GM21423 (cell line): Measurements from ENCODE around the gene MSH3.
"Not testable (repeated sequence)": the region's sequence is repeated elsewhere in the genome, so short reads cannot be mapped to it uniquely, and the experiment has no call there.

ENCODE experiments used
- ATAC-seq: cut with Tn5 transposase; IDR thresholded peaks from one replicate; pipeline ENCODE4 v1.9.1; 2021; ENCODE audit warnings: mild to moderate bottlenecking, moderate library complexity; ENCODE audit not compliant: unreplicated experiment

The MSH3 gene

DNA sequence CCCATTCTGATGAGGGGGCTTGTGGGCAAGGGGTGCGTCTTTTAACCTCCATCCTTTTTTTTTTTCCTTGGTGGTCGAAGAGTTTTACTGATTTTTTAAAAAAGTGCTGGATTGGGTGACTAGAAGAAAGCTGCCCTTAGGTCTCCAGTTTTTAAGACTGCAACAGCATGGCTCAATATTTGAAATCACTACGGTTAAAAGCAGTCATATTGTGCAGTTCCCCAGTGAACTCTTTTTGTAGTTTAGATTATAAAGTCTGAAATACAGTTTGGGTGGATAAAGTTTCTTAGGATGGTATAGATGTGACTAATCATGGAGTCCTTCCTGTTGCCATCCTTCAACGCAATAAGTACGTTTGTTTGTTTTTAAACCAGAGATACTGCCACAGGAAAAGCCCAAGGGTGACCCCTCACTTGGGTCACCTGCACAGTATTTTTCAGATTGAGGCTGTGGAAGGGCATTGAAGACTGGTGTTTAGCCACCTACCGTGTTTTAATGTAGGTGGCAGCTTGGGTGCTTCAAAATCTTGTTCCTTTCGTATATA, 851 bp downstream of the MSH3 start:
- no peak for ATAC-seq

DNA sequence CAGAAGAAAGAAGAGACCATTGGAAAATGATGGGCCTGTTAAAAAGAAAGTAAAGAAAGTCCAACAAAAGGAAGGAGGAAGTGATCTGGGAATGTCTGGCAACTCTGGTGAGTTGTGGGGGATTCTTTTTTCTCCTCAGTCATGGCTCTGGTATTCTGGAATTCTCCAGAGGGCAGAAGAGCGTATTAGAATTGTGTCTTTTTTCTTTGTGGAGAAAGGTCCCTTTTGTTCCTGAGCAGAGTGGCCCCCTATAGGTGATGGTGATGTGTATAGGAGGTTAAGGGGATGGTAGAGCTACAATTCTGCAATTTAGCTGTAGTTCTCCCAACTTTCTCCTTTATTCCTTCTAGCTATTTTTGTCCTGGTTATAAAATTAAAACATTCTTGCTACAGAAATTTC, 2.0 kb downstream of the MSH3 start:
- no peak for ATAC-seq

DNA sequence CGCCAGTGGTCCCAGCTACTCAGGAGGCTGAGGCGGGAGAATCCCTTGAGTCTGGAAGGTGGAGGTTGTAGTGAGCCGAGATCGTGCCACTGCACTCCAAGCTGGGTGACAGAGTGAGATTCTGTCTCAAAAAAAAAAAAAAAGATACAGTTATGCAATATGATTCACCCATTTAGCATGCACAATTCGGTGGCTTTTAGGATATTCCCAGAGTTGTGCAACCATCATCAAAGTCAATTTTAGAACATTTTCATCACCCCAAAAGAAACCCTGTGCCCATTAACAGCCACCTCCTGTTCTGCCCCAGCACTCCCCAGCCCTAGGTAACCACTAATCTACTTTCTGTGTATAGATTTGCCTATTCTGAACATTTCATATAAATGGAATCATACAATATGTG, 4.7 kb downstream of the MSH3 start:
- no peak for ATAC-seq

DNA sequence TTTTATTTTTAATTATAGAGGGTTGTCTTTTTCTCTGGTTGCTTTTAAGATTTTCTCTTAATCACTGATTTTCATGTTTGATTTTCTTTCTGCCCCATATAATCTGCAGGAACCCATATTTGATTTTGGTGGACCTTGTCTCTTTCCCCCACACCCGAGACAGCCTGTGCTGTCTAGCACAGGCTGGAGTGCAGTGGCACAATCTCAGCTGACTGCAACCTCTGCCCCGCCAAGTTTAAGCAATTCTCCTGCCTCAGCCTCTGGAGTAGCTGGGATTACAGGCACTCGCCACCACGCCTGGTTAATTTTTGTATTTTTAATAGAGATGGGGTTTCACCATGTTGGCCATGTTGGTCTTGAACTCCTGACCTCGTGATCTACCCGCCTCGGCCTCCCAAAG, 6.2 kb downstream of the MSH3 start:
- ATAC-seq, result not testable (repeated sequence)

DNA sequence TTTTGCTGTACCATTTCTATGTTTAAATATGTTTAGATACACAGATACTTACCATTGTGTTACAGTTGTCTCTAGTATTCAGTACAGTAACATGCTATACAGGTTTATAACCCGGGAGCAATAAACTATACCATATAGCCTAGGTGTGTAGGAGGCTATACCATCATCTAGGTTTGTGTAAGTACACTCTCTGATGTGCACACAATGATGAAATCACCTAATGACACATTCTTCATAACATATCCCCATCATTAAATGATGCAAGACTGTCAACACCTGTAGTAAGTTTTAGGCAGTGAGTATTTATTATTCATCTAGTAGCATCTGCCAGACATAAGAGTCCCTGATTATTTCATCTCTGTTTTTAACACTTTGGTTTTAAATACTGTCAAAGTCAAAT, 7.7 kb downstream of the MSH3 start:
- ATAC-seq, result no peak

DNA sequence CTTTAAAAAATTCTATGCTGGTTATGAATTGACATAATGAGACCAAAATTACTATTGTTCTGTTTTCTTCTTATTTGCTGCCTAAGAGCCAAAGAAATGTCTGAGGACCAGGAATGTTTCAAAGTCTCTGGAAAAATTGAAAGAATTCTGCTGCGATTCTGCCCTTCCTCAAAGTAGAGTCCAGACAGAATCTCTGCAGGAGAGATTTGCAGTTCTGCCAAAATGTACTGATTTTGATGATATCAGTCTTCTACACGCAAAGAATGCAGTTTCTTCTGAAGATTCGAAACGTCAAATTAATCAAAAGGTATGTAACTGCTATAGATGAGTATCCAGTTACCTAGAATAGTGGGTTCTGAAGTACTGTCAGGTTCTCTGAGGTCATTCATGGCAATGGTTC, 10.6 kb downstream of the MSH3 start:
- no peak for ATAC-seq

DNA sequence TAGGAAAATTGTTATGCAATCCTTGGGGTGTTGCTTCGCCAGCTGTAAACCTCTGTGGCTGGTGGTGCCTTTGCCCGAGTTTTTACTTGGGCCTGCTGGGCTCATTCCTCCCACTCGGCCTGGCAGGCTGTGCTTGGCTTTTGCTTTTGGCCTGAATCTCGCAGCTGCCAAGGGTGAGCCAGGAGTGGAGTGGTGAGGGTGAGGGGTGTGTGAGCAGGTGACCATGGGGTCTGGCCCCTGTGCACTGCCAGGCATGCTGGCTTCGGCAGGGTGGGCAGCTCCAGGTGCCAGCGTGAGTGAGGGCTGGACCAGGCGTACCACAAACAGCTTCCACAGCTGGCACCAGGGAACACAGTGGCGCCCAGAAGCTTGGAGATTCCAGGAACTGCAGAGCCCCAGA, 12.9 kb downstream of the MSH3 start:
- ATAC-seq, result no peak

DNA sequence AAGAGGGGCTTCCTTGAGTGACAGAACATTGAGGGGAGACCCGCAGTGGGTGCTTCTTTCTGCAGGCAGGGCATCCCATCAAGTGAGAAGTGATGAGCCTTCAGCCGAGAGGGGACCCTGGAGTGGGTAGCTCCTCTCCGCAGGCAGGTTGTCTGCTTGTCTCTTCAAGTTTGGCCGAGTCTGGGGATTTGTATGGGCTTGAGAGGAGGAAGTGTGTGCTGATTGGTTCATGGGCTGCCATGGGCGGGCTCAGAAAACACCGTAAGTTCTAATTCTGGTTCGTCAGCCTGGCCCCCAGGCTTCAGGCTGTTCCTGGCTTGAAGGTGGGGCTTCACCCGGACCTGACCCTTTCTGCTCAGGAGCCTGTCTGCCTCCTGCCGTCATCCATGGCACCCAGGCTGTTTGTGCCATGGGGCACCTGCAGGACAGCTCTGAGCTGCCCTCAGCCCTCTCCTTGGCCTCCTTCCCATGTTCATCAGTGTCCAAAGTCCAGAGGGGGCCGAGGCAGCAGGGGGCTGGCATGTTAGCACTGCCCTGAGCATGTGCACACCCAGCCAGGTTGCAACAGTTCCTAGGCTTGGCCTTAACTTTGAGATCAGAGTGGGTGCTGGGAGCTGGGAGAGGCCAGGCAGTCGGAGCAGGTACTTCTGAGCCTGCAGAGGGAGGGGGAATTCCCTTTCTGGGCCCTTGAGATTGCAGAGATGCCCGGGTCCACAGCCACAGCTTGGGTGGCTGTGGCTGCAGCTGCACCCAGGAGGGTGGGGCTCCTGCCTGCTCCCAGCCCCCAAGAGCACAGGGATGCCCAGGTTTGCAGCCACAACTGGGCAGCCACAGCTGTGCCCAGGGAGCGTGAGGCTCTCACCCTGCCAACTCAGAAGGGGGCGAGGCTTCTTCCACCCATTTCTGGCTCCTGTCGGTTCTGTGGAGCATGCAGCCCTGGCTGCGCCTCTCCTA, 13.8 kb downstream of the MSH3 start:
- ATAC-seq, result no peak

DNA sequence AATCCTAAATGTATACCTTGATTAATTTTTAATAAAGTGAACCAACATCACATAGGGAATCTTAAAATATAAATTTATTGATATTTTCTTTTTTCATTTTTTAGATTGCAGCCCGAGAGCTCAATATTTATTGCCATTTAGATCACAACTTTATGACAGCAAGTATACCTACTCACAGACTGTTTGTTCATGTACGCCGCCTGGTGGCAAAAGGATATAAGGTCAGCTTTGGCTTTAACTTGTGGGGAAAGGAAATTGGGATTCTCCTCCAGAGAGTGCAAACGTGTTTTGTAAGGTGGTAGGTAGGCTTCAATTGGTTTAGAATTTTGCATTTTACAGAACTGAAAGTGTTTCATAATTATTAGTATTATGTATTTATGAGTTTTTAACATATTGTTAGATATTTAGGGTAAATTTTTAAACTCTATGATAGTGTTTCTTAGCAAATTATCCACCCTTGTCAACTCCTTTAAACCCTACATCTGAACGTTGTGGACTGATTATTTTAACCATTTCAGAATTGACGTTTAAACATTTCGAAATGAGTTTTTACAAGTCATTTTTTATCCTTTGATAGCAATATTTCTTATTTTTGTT, 17.8 kb downstream of the MSH3 start:
- no peak for ATAC-seq

DNA sequence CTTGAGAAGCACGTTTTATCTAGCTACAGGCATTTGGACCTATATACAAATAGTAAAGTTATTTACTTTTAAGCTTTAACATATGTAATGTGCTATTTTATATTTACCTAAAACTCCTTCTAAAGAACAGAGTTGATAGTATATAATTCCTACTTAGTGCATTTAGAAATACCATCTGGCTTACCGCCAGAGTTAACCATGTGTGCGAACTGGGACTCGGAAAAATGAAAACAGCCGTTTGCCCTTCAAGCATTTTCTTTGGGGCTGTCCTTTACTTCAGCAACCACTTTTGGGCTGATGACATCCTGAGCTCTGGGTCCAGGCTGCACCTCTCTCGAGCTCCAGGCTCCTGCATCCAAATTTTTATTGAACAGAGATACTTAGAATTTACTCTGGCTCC, 22.3 kb downstream of the MSH3 start:
- ATAC-seq, result no peak

DNA sequence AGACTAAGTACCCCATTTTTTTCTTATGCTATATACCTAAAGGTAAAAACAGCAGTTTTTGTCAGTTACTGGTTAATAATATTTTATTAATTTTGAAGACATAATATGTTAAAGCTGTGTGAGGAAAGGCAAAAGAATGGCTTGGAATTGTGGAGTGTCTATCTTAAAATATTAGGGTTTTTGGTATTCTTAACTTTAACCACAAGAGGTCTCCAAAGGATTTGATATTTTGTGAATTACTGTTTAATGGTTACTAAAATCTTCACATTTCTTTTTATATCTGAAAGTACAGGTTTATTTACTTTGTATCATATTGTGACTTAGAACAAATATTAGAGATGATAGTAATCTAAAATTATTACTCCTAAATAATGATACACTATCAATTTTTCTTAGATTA, 32.3 kb downstream of the MSH3 start:
- no peak for ATAC-seq

DNA sequence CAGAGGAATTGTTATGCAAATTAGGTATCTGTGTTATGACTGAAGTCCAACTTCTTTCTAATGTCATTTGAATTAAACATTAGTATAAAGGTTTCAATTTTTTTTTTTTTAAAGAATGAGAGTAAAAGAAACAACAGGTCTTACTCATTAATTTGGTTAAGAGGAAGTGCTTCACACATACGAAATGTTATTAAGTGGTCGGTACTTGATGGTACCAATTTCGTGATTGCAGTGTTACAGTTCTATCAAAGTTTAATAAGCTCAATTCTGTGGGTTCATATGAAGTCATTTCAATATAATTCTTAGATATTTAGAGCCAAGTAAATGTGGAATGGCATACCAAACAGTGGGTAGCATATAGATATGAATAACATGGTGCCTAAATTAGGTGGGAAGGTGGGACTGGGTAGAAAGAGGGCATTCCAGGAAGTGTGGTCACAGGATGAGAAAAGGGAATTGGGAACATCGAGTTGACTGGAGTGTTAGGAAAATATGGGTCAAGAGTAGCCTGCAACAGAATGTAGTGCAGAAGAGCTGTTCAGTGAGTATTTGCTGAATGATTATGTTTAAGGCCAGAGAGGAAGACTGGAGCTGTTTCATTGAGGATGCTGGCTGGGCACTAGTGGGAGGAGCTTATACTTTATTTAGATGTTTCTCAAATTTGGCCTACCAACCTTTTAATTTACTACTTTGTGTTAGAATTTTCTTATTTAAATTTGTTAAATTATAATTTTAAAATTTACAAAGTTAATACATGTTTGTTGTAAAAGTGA, 34.4 kb downstream of the MSH3 start:
- ATAC-seq, result no peak

DNA sequence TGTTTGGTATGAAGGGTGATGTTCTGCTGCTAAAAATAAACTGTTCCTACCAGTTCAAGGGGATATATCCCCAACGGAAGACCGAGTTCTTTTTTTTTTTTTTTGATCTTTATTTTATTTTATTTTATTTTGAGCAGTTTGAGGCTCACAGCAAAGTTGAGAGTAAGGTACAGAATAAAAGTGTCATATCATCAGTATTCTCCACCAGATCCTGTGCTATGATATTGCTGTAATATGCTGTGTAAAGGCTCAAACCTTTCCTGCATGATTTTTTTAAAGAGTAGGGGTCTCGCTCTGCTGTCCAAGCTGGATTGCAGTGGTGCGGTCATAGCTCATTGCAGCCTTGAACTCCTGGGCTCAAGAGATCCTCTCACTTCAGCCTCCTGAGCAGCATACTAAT, 35.2 kb downstream of the MSH3 start:
- no peak for ATAC-seq

DNA sequence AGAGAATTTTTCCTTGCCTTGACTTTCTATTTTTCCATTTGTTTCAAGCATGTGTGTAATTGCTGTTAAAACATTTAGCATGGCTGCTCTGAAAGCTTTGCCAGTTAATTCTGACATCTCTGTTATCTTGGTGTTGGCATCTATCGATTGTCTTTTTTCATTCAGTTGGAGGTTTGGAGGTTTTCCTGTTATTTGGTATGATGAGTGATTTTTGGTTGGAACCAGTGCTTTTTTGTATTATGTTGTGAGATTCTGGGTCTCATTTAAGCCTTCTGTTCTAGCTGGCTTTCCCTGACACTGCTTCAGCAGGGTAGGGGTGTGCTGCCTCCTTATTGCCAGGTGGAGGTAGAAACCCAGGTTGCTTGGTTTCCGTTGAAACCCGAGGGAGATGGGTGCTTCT, 41.2 kb downstream of the MSH3 start:
- ATAC-seq, result no peak

DNA sequence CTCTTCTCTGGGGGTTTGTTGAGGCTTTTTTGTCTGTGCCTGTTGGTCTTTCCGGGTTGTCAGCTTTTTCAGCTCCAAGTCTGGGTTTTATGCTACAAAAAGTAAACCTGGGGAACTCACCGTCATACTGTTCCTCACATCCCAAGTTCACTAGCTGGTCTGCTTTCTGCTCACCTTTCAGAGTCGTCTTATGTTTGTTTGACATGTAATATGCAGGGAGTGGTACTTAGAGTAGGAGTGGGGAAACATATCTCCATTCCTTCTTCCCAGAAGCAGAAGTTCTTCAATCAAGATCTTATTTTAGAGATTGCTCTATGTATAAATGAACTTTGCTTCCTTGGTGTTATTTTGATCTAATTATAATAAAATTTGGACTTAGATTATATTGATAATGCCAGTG, 42.0 kb downstream of the MSH3 start:
- no peak for ATAC-seq

DNA sequence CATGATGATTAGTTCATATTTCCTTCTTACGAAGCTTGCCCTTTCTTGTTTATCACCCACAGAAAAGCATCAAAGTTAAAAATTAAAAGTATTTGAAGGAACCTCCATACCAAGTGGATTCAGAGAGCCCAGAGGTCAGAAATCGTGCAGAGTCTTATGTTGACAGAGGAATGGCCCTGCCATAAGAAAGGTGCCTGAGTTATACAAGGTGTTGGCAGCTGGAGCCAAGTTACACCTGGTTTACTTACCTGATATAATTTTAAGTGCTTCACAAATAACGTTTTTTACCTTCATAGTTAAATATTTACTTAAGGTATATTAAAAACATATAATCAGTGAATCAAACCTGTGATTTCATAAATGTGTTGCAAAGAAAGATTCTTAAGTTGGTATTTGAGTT, 42.6 kb downstream of the MSH3 start:
- no peak for ATAC-seq

DNA sequence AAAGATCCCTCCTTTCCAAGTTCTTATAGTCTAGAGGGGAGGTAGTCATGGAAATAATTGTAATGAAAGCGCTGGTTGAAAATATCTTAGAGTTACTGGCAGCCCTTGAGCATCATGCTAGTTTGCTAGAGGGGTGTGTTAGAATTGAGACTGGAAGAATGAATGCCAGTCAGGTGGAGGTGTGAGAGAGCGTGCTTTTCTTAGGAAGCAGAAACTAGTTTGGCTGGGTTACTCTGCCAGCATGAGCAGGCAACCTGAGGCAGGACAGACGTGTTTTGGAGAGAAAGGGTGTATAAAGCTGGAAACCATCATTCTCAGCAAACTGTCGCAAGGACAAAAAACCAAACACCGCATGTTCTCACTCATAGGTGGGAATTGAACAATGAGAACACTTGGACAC, 43.9 kb downstream of the MSH3 start:
- no peak for ATAC-seq

DNA sequence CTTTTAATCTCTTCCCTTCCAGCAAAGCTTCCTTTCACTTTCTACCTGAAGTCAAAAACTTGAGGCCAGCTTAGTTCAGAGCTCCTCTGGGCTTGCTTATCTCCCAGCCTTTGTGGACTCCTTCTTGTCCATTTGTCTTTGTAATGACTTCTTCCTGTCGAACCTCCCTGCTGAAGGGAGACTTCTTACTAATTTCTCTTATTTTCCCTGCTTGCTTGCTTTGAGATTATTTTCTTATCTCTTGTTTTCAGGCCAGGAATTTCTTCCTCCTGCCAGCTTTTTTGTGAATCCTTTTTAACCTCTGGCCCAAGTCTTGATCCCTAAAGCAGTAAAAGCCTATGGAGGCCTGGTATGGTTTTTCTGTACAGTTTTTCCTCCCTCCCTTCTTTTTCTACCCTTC, 47.1 kb downstream of the MSH3 start:
- no peak for ATAC-seq

DNA sequence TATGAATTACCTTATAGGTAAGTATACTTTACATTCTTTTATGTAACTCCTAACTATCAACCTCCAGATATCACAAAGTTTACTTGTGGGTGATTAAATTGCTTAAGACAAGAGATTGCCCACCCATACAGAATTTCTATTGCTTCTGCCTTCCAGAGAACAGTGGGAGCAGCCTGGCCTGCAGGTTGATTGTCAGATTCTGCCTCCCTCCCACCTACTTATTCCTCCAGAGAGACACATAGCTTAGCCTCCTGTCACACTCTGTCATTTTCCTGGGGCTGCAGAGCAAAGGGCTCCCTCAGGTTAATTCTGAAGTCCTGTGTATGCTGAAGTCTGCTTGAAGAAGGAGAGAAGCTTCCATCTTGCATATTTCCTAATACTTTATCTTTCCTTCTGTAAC, 48.8 kb downstream of the MSH3 start:
- ATAC-seq, result no peak

DNA sequence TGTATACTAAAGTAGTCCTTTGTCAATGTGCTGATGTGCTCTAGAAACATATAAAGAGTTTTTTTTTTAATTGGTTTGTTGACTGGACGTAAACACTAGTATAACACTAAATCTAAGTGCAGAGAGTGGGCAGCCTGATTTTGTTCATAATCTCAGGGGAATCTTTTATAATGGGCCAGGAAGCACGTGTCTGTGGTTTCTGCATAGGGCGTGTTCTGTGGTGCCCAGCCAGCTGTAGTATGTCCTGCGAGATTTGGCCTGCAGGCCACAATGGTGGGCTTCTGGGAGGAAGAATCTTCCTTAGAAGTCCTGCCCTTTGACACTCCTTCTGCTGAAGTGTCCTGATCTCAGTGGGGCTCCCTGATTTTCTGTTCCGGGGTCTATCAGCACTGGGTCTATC, 49.3 kb downstream of the MSH3 start:
- no peak for ATAC-seq

DNA sequence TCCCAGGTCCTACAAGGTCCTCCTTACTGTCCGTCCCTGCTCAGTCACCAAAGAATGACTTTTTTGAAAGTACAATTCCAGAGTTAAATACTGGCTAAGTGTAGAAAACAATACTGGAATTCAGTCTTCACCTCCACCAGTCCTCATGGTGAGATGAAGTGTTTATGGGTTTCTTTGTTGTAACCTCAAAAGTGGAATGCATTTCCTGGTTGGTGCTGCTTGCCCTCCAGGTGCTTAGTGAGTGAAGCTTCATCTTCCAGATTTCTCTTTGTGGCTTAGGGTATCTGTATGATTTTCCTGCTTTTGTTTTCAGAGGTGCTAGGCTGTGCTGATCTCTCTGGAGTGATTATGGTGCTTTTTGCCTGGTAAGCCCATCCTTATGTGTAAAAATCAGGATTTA, 49.8 kb downstream of the MSH3 start:
- ATAC-seq, result no peak
